AG09319 (cell line): ENCODE results near the gene TAF11L12.
"Not testable (repeated sequence)": the region's sequence is repeated elsewhere in the genome, so short reads cannot be mapped to it uniquely, and the experiment has no call there.

Experiments used
- DNase-seq: peaks from one replicate; pipeline ENCODE4 v3.0.0-alpha.2; 2010; ENCODE audit warnings: low read depth; ENCODE audit errors: extremely low read depth
- CTCF ChIP-seq: IDR thresholded peaks from 2 replicates; pipeline ENCODE4 v1.5.1; 2011; ENCODE audit warnings: low read depth, mild to moderate bottlenecking, inconsistent platforms, low read length, moderate library complexity

TAF11L12 gene

GRCh38 chr5:17610092-17610491 is at the start of gene TAF11L12:
Gene TAF11L12, plus strand, starts transcription at chr5:17610392.
- not testable (repeated sequence) for DNase-seq

GRCh38 chr5:17585658-17586057 is 24.5 kb upstream of the TAF11L12 start, which contains the start of gene TAF11L7:
Gene TAF11L7, minus strand, starts transcription at chr5:17585758.
- not testable (repeated sequence) for DNase-seq

DNA sequence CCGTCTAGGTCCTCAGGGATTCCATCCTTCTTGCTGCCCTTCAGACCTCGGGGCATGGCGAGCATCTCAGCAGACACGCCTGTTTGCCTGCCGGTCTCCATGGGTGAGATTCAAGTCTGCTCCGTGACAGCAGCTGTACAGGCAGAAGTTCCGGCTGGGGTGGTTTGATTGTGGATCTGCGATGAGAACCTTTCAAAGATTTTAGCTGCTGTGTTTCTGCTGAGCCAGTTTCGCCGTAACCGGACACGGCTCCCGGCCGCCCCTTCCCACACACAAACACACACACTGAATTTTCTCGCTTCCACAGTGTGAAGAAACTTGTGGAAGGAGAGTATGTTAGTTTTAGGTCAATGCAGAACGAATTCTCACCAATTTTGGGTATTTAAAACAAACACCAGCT is 19.3 kb upstream of the TAF11L12 start, which contains the start of gene TAF11L8:
Gene TAF11L8 (minus strand): TSS at position 101 of the 400 bp plus-strand sequence.
- DNase-seq, result not testable (repeated sequence)

DNA sequence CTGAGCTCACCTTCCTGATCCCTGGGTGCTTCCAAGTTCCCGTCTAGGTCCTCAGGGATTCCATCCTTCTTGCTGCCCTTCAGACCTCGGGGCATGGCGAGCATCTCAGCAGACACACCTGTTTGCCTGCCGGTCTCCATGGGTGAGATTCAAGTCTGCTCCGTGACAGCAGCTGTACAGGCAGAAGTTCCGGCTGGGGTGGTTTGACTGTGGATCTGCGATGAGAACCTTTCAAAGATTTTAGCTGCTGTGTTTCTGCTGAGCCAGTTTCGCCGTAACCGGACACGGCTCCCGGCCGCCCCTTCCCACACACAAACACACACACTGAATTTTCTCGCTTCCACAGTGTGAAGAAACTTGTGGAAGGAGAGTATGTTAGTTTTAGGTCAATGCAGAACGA is 15.9 kb upstream of the TAF11L12 start, which contains the start of gene TAF11L9:
Gene TAF11L9 (minus strand): TSS at position 140 of the 400 bp plus-strand sequence.
- not testable (repeated sequence) for DNase-seq

GRCh38 chr5:17597728-17598127 is 12.5 kb upstream of the TAF11L12 start, which contains the start of gene TAF11L10:
Gene TAF11L10, minus strand, starts transcription at chr5:17597828.
- DNase-seq, result not testable (repeated sequence)

GRCh38 chr5:17603880-17604279 is 6.3 kb upstream of the TAF11L12 start, which contains the start of gene TAF11L11:
Gene TAF11L11, plus strand, starts transcription at chr5:17604183.
- not testable (repeated sequence) for DNase-seq

DNA sequence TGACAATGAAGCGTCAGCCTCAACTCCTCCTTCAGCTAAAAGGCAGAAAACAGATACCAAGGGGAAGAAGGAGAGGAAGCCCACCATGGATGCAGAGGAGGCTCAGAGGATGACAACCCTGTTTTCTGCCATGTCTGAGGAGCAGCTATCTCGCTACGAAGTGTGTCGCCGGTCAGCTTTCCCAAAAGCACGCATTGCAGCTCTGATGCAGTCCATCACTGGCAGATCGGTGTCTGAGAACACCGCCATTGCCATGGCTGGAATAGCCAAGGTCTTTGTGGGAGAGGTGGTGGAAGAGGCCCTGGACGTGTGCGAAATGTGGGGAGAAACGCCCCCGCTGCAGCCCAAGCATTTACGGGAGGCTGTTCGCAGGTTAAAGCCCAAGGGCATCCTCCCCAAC is 5.2 kb upstream of the TAF11L12 start:
- DNase-seq, result no peak
- TF ChIP-seq CTCF, result no peak

- DNase-seq, result not testable (repeated sequence)
Observed at GRCh38 chr5:17607461-17607860, 2.7 kb upstream of the TAF11L12 start.

DNA sequence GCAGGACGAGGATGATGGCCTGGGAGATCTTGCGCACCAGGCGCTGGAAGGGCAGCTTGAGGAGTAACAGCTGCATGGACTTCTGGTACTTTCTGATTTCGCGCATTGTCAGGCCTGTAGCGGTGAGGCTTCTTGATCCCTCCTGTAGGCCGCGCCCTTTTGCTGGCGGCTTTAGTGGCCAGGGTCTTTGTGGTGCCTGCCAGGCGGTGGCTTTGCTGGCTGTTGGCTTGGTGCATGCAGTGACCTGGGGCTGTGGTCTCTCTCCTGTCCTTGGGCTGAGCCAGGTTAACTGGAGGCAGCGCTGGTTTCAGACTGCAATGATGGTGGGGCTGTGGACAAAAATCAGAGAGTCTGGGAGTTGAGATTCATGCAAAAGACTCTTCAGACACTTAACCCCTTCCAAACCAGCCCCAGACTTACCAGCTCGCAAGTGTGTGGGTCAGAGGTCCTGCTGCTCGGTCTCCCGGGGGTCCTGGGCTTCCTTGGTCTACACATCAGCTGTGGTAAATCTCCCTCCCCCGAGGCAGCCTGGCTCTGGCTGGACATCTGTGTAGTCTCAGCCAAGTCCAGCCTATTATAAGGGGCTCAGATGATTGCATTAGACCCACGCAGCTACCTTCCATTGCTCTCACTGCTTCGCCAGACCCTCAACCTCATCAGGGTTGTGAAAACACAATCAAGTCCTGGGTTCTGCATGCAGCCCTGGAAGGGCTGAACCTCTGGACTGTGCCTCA is 4.8 kb downstream of the TAF11L12 start:
- DNase-seq, result no peak
- TF ChIP-seq CTCF, result no peak

- DNase-seq, result no peak
- no peak for TF ChIP-seq CTCF
Observed at GRCh38 chr5:17619354-17619753, 9.2 kb downstream of the TAF11L12 start.

GRCh38 chr5:17620627-17621026 is 10.4 kb downstream of the TAF11L12 start:
- no peak for TF ChIP-seq CTCF
- DNase-seq, result no peak
